Smooth muscle cell of the brain vasculature (primary cell): Measurements from ENCODE around the gene WNT5B.

Experiments
- DNase-seq: peaks from one replicate; pipeline ENCODE4 v3.0.0-alpha.2; 2012; ENCODE audit warnings: low read depth, low spot score

Gene WNT5B

GRCh38 chr12:1628666-1629337, at the start of gene WNT5B:
TSS of gene WNT5B (plus strand) at chr12:1629231. CDS start at chr12:1631355, 2,124 bp downstream.
- no peak for DNase-seq

- no peak for DNase-seq
Measured at GRCh38 chr12:1579651-1580435, 49.2 kb upstream of the WNT5B start.

- DNase-seq = no peak
Measured at GRCh38 chr12:1580526-1580925, 48.5 kb upstream of the WNT5B start.

- no peak for DNase-seq
Measured at GRCh38 chr12:1581973-1582708, 46.9 kb upstream of the WNT5B start.

GRCh38 chr12:1582709-1583050, 46.4 kb upstream of the WNT5B start:
- no peak for DNase-seq

- DNase-seq = peak; percentile 80
Measured at GRCh38 chr12:1583421-1584078, 45.5 kb upstream of the WNT5B start.

- no peak for DNase-seq
Measured at GRCh38 chr12:1584326-1584725, 44.7 kb upstream of the WNT5B start.

GRCh38 chr12:1587927-1588574, 41.0 kb upstream of the WNT5B start:
- peak; percentile 79 for DNase-seq

GRCh38 chr12:1588575-1588947, 40.5 kb upstream of the WNT5B start:
- no peak for DNase-seq

- no peak for DNase-seq
Measured at GRCh38 chr12:1590221-1590979, 38.6 kb upstream of the WNT5B start.

- no peak for DNase-seq
Measured at GRCh38 chr12:1591034-1591433, 38.0 kb upstream of the WNT5B start.

- DNase-seq = no peak
Measured at GRCh38 chr12:1591543-1591942, 37.5 kb upstream of the WNT5B start.

GRCh38 chr12:1592444-1593173, 36.4 kb upstream of the WNT5B start:
- DNase-seq = no peak

GRCh38 chr12:1593174-1594005, 35.6 kb upstream of the WNT5B start:
- DNase-seq = no peak

GRCh38 chr12:1594006-1594260, 35.1 kb upstream of the WNT5B start:
- DNase-seq = no peak

- DNase-seq = peak; percentile 66
Measured at GRCh38 chr12:1594261-1595025, 34.6 kb upstream of the WNT5B start, which contains the start of gene FBXL14. TSS of gene FBXL14 (minus strand) at chr12:1594581. CDS start at chr12:1594066, 515 bp downstream.

GRCh38 chr12:1595026-1595561, 33.9 kb upstream of the WNT5B start:
- no peak for DNase-seq

- DNase-seq = no peak
Measured at GRCh38 chr12:1595690-1596347, 33.2 kb upstream of the WNT5B start.
